PC-9 (cell line): Measurements from ENCODE around the gene DMAP1. TPM values are rescaled to one million over a fixed set of nuclear protein-coding genes. Genes with fewer than 3 reads are reported as not detected.

Source experiments
- BruUV-seq: library from RNA; stranded (reverse); fragments of 400-500 nt; replicated peaks from 2 replicates; lab custom pipeline; 2021; lab: Mats Ljungman, UMichigan
- CTCF ChIA-PET: fragments of 300-600 bp; sonication (Branson Sonifier 250); formaldehyde crosslinking; loops from one replicate; lab custom pipeline; 2022; ENCODE audit warnings: antibody characterized with exemption; lab: Charles Lee
- POLR2A ChIA-PET: fragments of 300-600 bp; sonication (Branson Sonifier 250); formaldehyde crosslinking; loops from one replicate; lab custom pipeline; 2022; ENCODE audit warnings: antibody characterized with exemption; ENCODE audit not compliant: unreplicated experiment; lab: Charles Lee
- DNase-seq, 2 experiments: peaks; one replicate each; pipeline versions ENCODE4 v3.0.0 to v3.0.0-alpha.2; 2015 to 2022; ENCODE audit warnings: mixed read lengths in 1 of 2
- H2AFZ ChIP-seq: fragments of 200-600 bp; sonication (generic); 2 replicates; pipeline ENCODE4 v1.8.1; 2017; ENCODE audit warnings: antibody characterized with exemption
- H3F3A ChIP-seq: fragments of 200-600 bp; sonication (generic); 2 replicates; pipeline ENCODE4 v1.8.1; 2017; ENCODE audit warnings: antibody characterized with exemption, mild to moderate bottlenecking, low read depth; ENCODE audit not compliant: insufficient read depth
- H3K27ac ChIP-seq: fragments of 200-600 bp; sonication (generic); 2 replicates; pipeline ENCODE4 v1.6.1; 2016; ENCODE audit warnings: mixed run types
- H3K27me3 ChIP-seq: fragments of 200-600 bp; sonication (generic); 2 replicates; pipeline ENCODE4 v1.6.1; 2016; ENCODE audit warnings: low read depth, mixed run types; ENCODE audit not compliant: insufficient read depth
- H3K36me3 ChIP-seq: fragments of 200-600 bp; sonication (generic); 2 replicates; pipeline ENCODE4 v1.6.1; 2016; ENCODE audit warnings: low read depth, mixed run types
- H3K4me1 ChIP-seq: fragments of 200-600 bp; sonication (generic); replicated peaks from 2 replicates; pipeline ENCODE4 v1.6.1; 2016; ENCODE audit warnings: mixed run types; ENCODE audit not compliant: insufficient read depth
- H3K4me2 ChIP-seq: fragments of 200-600 bp; sonication (generic); 2 replicates; pipeline ENCODE4 v1.6.1; 2017; ENCODE audit warnings: mixed run types
- H3K4me3 ChIP-seq: fragments of 200-600 bp; sonication (generic); 2 replicates; pipeline ENCODE4 v1.6.1; 2016; ENCODE audit warnings: mixed run types
- H3K79me2 ChIP-seq: fragments of 200-600 bp; sonication (generic); 2 replicates; pipeline ENCODE4 v1.6.1; 2017; ENCODE audit warnings: low read depth, mixed run types
- H3K9me2 ChIP-seq: fragments of 200-600 bp; sonication (generic); 2 replicates; pipeline ENCODE4 v1.8.1; 2017; ENCODE audit warnings: mild to moderate bottlenecking; ENCODE audit not compliant: insufficient read depth
- H3K9me3 ChIP-seq: fragments of 200-600 bp; sonication (generic); 2 replicates; pipeline ENCODE4 v1.8.1; 2016; ENCODE audit warnings: low read depth; ENCODE audit not compliant: insufficient read depth
- H4K20me1 ChIP-seq: fragments of 200-600 bp; sonication (generic); 2 replicates; pipeline ENCODE4 v1.8.1; 2017; ENCODE audit not compliant: insufficient read depth
- EZH2 ChIP-seq: fragments of 200-600 bp; sonication (generic); IDR thresholded peaks from 2 replicates; pipeline ENCODE4 v1.8.0; 2017; ENCODE audit warnings: antibody characterized with exemption, low read depth
- intact Hi-C: fragments of 100-400 bp; cut with micrococcal nuclease; formaldehyde crosslinking; loops from one replicate; pipeline ENCODE4 v1.10.0; 2022; ENCODE audit not compliant: unreplicated experiment
- total RNA-seq: library from RNA; stranded (reverse); gene quantifications from 2 replicates; pipeline ENCODE4 v1.2.3, GENCODE V29; 2021
- TF ChIP-seq, protein P1 (sequence below): fragments of 200-600 bp; sonication (generic); conservative IDR thresholded peaks from 2 replicates; pipeline ENCODE4 v1.6.1; 2017; ENCODE audit warnings: mixed run types, antibody characterized with exemption, mild to moderate bottlenecking, moderate library complexity

Gene DMAP1
- total RNA-seq, 1 experiment from 2014 or later: 54.2 TPM

DNA sequence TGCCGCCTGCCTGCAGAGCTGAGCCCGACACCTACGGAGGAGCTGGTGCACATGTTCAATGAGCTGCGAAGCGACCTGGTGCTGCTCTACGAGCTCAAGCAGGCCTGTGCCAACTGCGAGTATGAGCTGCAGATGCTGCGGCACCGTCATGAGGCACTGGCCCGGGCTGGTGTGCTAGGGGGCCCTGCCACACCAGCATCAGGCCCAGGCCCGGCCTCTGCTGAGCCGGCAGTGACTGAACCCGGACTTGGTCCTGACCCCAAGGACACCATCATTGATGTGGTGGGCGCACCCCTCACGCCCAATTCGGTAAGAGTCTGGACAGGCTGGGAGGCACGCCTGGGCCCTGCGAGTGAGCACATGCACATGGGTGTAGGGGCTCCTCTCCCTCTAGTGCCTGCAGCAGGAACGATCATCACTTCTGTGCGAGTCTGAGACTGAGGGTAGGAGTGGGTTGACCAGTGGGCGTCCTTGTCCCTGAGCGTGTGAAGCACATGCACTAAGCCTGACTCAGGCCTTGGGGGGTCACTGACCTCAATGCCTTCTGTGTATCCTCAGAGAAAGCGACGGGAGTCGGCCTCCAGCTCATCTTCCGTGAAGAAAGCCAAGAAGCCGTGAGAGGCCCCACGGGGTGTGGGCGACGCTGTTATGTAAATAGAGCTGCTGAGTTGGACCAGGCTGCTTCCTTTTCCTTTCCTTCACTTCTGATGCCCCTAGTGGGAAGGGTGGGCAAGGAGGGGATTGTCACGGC, 6.9 kb downstream of the DMAP1 start:
- H3K9me3 ChIP-seq: no peaks in the 10 kb centered on the region
- H3F3A ChIP-seq: peaks cover 14% of the 10 kb centered on the region; the same call in 1 of the 2 replicates
- H4K20me1 ChIP-seq: no peaks in the 10 kb centered on the region
- H3K79me2 ChIP-seq: no peaks in the 10 kb centered on the region
- H3K27ac ChIP-seq: no peak overlapping the region
- intact Hi-C loops: no loop called here
- no peaks in the 10 kb centered on the region; the same call in 1 of the 2 replicates for H3K36me3 ChIP-seq
- ChIA-PET POLR2A (interaction anchor here (0.6 kb wide), 1 partner anchor 509 kb away, joined by 4 read pairs; no protein-coding TSS in a partner anchor), CTCF (interaction anchor here (0.6 kb wide), 1 partner anchor 8 kb away, joined by 3 read pairs; no protein-coding TSS in a partner anchor)
- H3K4me1 ChIP-seq: no peaks in the 10 kb centered on the region
- no peaks in the 10 kb centered on the region for H3K9me2 ChIP-seq
- H3K4me2 ChIP-seq: no peak overlapping the region
- no TSS peak for BruUV-seq
- DNase-seq: no peak
- H2AFZ ChIP-seq: no peak overlapping the region
- TF ChIP-seq EZH2: no peak
- TF ChIP-seq, protein P1, sequence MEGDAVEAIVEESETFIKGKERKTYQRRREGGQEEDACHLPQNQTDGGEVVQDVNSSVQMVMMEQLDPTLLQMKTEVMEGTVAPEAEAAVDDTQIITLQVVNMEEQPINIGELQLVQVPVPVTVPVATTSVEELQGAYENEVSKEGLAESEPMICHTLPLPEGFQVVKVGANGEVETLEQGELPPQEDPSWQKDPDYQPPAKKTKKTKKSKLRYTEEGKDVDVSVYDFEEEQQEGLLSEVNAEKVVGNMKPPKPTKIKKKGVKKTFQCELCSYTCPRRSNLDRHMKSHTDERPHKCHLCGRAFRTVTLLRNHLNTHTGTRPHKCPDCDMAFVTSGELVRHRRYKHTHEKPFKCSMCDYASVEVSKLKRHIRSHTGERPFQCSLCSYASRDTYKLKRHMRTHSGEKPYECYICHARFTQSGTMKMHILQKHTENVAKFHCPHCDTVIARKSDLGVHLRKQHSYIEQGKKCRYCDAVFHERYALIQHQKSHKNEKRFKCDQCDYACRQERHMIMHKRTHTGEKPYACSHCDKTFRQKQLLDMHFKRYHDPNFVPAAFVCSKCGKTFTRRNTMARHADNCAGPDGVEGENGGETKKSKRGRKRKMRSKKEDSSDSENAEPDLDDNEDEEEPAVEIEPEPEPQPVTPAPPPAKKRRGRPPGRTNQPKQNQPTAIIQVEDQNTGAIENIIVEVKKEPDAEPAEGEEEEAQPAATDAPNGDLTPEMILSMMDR: no peak
- H3K27me3 ChIP-seq: no peaks in the 10 kb centered on the region
- H3K4me3 ChIP-seq: no peak overlapping the region

DNA sequence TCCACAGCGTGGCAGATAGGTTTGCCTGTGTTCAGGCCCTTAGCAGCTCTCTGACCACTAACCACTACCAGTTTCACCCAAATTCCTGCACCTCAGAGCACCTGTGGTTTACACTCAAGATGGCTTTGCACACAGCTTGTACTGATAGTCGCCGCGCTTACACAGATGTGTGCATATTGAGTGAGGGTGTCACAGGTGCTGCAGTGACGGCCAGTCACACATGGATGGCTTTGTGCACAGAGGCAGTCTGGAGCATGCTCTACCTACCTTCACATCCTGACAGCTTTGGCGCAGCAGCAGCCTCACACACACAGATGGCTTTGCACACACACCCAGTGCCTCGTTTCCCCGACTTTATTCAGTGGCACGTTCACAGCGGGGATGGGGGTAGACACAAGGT, 7.5 kb downstream of the DMAP1 start:
- Histone ChIP-seq H4K20me1 (no peaks in the 10 kb centered on the region), H3K4me2 (no peak overlapping the region), H3K9me2 (no peaks in the 10 kb centered on the region), H3K79me2 (no peaks in the 10 kb centered on the region), H3K9me3 (no peaks in the 10 kb centered on the region), H3K27me3 (no peaks in the 10 kb centered on the region), H3F3A (peaks cover 12% of the 10 kb centered on the region; the same call in 1 of the 2 replicates), H3K4me1 (no peaks in the 10 kb centered on the region), H3K36me3 (no peaks in the 10 kb centered on the region; the same call in 1 of the 2 replicates), H3K4me3 (no peak overlapping the region), H2AFZ (no peak overlapping the region), H3K27ac (no peak overlapping the region)
- no peak for DNase-seq
- TF ChIP-seq, protein P1: no peak
- TF ChIP-seq EZH2: no peak
- intact Hi-C loops: no loop called here
- POLR2A ChIA-PET: no interaction called here
- BruUV-seq: no TSS peak
- CTCF ChIA-PET: interaction anchor here (0.6 kb wide), 1 partner anchor 9 kb away, joined by 3 read pairs; no protein-coding TSS in a partner anchor

DNA sequence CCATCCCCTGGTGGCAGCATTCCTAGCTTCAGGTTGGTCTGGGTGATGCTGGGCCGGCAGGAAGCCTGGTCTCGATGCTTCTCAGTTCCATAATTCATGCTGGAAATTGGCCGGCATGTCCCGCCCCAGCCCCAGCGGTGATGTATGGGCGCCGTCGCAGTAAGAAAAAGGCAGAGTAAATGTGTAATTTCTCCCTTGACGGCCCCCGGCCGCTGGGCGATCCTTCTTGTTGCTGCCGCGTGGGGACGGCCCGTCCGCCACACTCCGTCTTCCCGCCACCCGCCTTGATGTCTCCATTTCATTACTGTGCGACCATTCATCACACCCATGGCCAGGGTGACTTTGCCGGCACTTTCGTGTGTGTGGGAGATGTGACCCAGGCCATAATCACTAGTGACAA, 8.5 kb downstream of the DMAP1 start:
- H3K9me2 ChIP-seq: no peaks in the 10 kb centered on the region
- no peaks in the 10 kb centered on the region for H3K9me3 ChIP-seq
- no peaks in the 10 kb centered on the region for H3K79me2 ChIP-seq
- H3F3A ChIP-seq: peaks cover 6% of the 10 kb centered on the region; the same call in 1 of the 2 replicates
- no peaks in the 10 kb centered on the region for H4K20me1 ChIP-seq
- no peak overlapping the region for H3K4me3 ChIP-seq
- ChIA-PET CTCF (no interaction called here), POLR2A (no interaction called here)
- H3K27me3 ChIP-seq: no peaks in the 10 kb centered on the region
- no peaks in the 10 kb centered on the region for H3K4me1 ChIP-seq
- DNase-seq: no peak
- H3K27ac ChIP-seq: no peak overlapping the region
- no TSS peak for BruUV-seq
- no peak overlapping the region for H2AFZ ChIP-seq
- intact Hi-C loops: no loop called here
- no peak for TF ChIP-seq EZH2
- TF ChIP-seq, protein P1: no peak
- no peak overlapping the region for H3K4me2 ChIP-seq
- H3K36me3 ChIP-seq: no peaks in the 10 kb centered on the region; the same call in 1 of the 2 replicates
